Keratinocyte (primary cell): Measurements from ENCODE around the gene SLC39A8.

Experiments
- EZH2 ChIP-seq: IDR thresholded peaks from one replicate; pipeline ENCODE4 v1.6.1; 2012; ENCODE audit warnings: inconsistent platforms, mild to moderate bottlenecking, low read length, moderate library complexity
- TF ChIP-seq, protein P1 (sequence below), 3 experiments: IDR thresholded peaks in 1 of 3; conservative IDR thresholded peaks in 1 of 3; optimal IDR thresholded peaks in 1 of 3; 2 replicates in 2 of 3; 3 replicates in 1 of 3; pipeline versions ENCODE3 to v1.5.1; 2011; ENCODE audit warnings: low read length in 3 of 3, mild to moderate bottlenecking in 3 of 3, moderate library complexity in 2 of 3, control low read depth in 1 of 3, inconsistent platforms in 1 of 3; ENCODE audit not compliant: insufficient read depth in 2 of 3; ENCODE audit errors: extremely low read depth in 1 of 3

DNA sequence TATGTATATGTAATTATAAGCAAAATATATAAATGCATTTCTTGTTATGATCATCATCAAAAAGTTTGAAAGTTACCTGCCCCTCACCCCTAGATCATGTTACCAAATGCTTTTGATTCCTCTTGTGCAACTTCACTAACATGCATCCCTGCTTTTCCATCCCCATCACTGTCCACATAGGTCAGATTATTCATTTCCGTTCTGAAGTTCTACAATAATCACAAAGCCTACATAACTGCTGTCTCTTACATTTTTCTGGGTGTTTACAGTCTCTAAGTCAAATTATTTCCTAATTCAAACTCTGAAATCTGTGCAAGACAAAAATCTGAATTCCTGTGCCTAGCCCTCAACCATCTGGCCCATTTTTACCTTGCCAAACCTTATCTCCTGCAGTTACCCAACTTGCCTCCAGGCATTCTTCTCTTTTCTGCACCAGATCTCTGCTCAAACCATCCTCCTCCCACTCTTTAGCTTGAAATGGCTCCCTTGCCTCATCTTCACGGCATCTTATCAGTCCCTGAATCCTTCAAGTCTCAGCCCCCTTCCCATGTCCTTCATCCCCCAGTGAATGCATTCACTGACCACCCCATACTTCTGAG lies 42.4 kb upstream of the SLC39A8 start:
- TF ChIP-seq, protein P1, sequence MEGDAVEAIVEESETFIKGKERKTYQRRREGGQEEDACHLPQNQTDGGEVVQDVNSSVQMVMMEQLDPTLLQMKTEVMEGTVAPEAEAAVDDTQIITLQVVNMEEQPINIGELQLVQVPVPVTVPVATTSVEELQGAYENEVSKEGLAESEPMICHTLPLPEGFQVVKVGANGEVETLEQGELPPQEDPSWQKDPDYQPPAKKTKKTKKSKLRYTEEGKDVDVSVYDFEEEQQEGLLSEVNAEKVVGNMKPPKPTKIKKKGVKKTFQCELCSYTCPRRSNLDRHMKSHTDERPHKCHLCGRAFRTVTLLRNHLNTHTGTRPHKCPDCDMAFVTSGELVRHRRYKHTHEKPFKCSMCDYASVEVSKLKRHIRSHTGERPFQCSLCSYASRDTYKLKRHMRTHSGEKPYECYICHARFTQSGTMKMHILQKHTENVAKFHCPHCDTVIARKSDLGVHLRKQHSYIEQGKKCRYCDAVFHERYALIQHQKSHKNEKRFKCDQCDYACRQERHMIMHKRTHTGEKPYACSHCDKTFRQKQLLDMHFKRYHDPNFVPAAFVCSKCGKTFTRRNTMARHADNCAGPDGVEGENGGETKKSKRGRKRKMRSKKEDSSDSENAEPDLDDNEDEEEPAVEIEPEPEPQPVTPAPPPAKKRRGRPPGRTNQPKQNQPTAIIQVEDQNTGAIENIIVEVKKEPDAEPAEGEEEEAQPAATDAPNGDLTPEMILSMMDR (optimal IDR thresholded peaks at IDR 0.05 in 1 of 3, IDR thresholded peaks at IDR 0.05 in 1 of 3, conservative IDR thresholded peaks at IDR 0.05 in 1 of 3; ENCODE audit: extremely low read depth in 1 of 3, insufficient read depth in 2 of 3, low read length in 3 of 3) = peak in 1 of 3 experiments; percentile 10
- no peak for TF ChIP-seq EZH2
